Ovary (tissue), 3 donors: ENCODE measurements around the gene IGF1R.

ENCODE experiments used
- POLR2A ChIP-seq: fragments of 450-650 bp; IDR thresholded peaks from one replicate; pipeline ENCODE4 v1.6.1; 2017; ENCODE audit warnings: antibody characterized with exemption, mild to moderate bottlenecking, moderate library complexity
- TF ChIP-seq, protein P1 (sequence below), 3 donors: fragments of 450-650 bp in 2 of 3; fragments of 200-600 bp in 1 of 3; IDR thresholded peaks; one replicate each; pipeline versions ENCODE4 v1.5.1 to v1.8.0; 2016 to 2022; ENCODE audit warnings: antibody characterized with exemption in 3 of 3, mild to moderate bottlenecking in 1 of 3
- donor health status: DM: no; HTN: no; CAD: no.

DNA sequence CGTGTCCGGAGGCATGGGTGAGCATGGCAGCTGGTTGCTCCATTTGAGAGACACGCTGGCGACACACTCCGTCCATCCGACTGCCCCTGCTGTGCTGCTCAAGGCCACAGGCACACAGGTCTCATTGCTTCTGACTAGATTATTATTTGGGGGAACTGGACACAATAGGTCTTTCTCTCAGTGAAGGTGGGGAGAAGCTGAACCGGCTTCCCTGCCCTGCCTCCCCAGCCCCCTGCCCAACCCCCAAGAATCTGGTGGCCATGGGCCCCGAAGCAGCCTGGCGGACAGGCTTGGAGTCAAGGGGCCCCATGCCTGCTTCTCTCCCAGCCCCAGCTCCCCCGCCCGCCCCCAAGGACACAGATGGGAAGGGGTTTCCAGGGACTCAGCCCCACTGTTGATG, 309.7 kb downstream of the IGF1R start:
- TF ChIP-seq POLR2A = no peak
- TF ChIP-seq, protein P1, sequence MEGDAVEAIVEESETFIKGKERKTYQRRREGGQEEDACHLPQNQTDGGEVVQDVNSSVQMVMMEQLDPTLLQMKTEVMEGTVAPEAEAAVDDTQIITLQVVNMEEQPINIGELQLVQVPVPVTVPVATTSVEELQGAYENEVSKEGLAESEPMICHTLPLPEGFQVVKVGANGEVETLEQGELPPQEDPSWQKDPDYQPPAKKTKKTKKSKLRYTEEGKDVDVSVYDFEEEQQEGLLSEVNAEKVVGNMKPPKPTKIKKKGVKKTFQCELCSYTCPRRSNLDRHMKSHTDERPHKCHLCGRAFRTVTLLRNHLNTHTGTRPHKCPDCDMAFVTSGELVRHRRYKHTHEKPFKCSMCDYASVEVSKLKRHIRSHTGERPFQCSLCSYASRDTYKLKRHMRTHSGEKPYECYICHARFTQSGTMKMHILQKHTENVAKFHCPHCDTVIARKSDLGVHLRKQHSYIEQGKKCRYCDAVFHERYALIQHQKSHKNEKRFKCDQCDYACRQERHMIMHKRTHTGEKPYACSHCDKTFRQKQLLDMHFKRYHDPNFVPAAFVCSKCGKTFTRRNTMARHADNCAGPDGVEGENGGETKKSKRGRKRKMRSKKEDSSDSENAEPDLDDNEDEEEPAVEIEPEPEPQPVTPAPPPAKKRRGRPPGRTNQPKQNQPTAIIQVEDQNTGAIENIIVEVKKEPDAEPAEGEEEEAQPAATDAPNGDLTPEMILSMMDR (IDR thresholded peaks at IDR 0.05) = no peak
